ENCODE results near the gene WDR33. TPM values are rescaled to one million over a fixed set of nuclear protein-coding genes. Genes with fewer than 3 reads are reported as not detected.

WDR33 gene
- total RNA-seq, 1 experiment from 2014 or later = 46.7 TPM

DNA sequence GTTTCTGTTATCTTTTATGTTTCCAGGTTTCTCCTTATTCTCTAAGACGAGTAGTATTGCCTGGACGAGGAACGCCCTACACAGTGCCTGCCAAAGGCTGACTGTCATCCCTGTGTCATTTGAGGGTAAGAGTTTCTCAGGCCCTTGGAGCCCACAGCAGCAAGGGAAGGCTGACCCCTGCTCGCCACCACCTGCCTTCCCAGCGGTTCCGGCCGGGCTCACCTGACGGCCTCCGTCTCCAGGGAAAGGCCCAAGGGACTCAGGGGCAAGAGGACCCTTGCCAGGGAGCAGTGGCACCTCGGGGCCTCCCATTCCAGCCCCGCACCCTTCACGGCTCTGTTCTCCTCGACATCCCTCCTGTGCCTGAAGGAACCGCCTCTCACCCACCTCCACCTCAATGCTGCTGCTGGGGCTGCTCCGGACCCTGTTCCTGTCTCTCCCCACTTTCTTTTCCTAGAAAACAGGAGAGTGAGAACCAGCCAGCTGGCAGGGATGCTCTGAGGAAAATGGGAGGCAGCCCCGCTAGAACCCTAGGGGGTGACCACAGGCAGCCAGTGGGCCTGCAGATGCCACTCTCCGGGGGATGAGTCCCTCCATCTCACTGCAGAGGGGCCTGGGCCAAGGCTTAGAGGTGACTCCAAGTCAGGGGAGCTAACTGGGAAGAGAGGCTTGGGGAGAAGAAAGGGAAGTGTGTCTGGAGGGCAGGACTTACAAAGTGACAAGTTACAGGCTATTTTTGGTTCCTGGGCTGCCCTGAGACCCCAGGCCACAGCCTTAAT, 137.5 kb downstream of the WDR33 start:
- TF ChIP-seq, protein P1, sequence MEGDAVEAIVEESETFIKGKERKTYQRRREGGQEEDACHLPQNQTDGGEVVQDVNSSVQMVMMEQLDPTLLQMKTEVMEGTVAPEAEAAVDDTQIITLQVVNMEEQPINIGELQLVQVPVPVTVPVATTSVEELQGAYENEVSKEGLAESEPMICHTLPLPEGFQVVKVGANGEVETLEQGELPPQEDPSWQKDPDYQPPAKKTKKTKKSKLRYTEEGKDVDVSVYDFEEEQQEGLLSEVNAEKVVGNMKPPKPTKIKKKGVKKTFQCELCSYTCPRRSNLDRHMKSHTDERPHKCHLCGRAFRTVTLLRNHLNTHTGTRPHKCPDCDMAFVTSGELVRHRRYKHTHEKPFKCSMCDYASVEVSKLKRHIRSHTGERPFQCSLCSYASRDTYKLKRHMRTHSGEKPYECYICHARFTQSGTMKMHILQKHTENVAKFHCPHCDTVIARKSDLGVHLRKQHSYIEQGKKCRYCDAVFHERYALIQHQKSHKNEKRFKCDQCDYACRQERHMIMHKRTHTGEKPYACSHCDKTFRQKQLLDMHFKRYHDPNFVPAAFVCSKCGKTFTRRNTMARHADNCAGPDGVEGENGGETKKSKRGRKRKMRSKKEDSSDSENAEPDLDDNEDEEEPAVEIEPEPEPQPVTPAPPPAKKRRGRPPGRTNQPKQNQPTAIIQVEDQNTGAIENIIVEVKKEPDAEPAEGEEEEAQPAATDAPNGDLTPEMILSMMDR (IDR thresholded peaks at IDR 0.05; ENCODE audit: unreplicated experiment) = no peak
- Mint-ChIP-seq H3K36me3 (ENCODE audit: insufficient read depth, unreplicated experiment) (no peaks in the 10 kb centered on the region), H3K27me3 (ENCODE audit: insufficient read depth, unreplicated experiment) (peaks cover 56% of the 10 kb centered on the region), H3K4me1 (ENCODE audit: insufficient read depth, unreplicated experiment) (no peaks in the 10 kb centered on the region), H3K27ac (ENCODE audit: low read depth, unreplicated experiment) (no peak overlapping the region), H3K4me3 (ENCODE audit: unreplicated experiment) (no peak overlapping the region), H3K9me3 (ENCODE audit: unreplicated experiment) (no peaks in the 10 kb centered on the region)
- BruUV-seq (replicated peaks) = no TSS peak
- intact Hi-C loops (cut with micrococcal nuclease) = no loop called here
- POLR2A ChIA-PET = interaction anchor here (0.7 kb wide), 1 partner anchor 432 kb away, joined by 3 read pairs; no protein-coding TSS in a partner anchor
- no peak for DNase-seq (ENCODE audit: unreplicated experiment)
- CTCF ChIA-PET = no interaction called here

DNA sequence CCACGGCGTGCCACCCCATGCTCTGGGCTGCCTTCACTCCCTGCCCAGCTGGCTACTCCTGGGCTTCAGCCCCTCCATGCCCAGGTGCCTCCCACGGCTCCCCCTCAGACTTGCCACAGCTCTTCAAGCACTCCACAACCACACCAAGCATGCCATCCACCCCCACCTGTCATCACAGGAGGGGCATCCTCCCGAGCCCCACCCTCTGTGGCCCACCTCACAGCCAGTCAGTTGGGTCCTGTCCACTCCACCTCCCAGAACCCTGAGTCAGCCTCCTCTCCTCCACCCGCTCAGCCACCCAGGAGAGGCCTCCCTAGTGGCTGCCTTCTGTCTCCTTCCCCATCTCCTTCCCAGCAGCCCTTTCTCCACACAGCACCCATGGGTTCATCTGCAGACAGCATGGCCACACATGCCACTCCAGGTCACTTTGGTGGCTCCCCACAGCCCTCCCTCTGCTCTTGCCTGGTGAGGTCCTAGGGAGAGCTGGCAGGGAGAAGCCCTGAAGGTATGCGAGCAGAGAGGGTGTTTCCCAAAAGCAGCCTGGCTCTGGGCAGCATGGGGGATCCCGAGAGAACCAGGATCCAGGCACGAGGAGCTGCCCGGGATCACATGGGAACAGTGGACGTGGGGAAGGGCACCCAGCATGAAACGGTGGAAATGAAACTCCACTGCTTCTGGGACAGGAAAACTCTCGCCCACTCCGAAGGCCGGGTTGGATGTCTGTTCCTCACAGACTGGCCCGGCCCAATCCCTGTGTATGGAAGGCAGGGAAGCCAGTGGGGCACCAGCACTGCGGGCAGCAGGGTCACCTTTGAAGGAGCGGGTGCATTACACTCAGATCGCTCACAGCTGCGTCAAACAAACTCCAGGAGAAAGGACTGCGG, 138.4 kb downstream of the WDR33 start:
- CTCF ChIA-PET = no interaction called here
- intact Hi-C loops (cut with micrococcal nuclease) = no loop called here
- Mint-ChIP-seq H3K27ac (ENCODE audit: low read depth, unreplicated experiment) (no peak overlapping the region), H3K4me3 (ENCODE audit: unreplicated experiment) (no peak overlapping the region), H3K9me3 (ENCODE audit: unreplicated experiment) (no peaks in the 10 kb centered on the region), H3K36me3 (ENCODE audit: insufficient read depth, unreplicated experiment) (no peaks in the 10 kb centered on the region), H3K4me1 (ENCODE audit: insufficient read depth, unreplicated experiment) (no peaks in the 10 kb centered on the region), H3K27me3 (ENCODE audit: insufficient read depth, unreplicated experiment) (peaks cover 51% of the 10 kb centered on the region)
- DNase-seq (ENCODE audit: unreplicated experiment) = no peak
- POLR2A ChIA-PET = no interaction called here
- TF ChIP-seq, protein P1 (IDR thresholded peaks at IDR 0.05; ENCODE audit: unreplicated experiment) = no peak
- BruUV-seq (replicated peaks) = no TSS peak

DNA sequence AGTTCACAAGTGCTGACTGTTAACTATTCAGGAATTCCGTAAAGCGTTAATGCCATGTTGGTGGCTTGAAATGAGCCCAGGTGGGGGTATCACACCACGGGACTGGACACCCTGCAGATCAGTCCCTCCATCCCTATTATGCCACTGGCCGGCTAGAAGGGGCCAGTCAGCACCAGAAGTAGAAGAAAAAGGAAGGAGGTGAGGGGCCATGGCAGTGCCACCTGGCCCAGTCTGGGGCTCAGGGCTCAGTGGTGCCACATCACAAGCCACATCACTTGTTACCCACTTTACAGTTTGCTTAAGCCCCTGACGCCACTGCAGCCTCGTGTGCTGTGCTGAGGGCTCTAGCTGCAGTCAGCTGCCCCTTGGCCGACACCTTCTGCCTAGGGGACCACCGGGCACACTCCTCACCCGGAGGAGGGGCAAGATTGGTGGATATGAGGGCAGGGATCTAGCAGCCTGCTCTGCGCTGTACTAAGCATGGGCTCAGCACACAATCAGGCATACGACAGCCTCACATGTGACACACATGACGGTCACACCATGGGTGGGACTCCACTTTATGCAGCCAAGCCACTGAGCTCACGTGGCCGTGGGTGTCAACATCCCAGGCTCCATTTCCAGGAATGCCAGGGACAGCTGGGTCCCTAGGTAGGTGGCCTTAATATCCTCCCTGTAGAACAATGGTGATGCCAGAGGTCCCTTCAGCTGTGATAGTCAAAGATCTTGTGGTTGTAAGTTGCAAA, 139.2 kb downstream of the WDR33 start:
- no peaks in the 10 kb centered on the region for H3K36me3 Mint-ChIP-seq (ENCODE audit: insufficient read depth, unreplicated experiment)
- H3K27me3 Mint-ChIP-seq (ENCODE audit: insufficient read depth, unreplicated experiment) = peaks cover 51% of the 10 kb centered on the region
- TF ChIP-seq, protein P1 (IDR thresholded peaks at IDR 0.05; ENCODE audit: unreplicated experiment) = no peak
- intact Hi-C loops (cut with micrococcal nuclease) = no loop called here
- H3K4me1 Mint-ChIP-seq (ENCODE audit: insufficient read depth, unreplicated experiment) = no peaks in the 10 kb centered on the region
- BruUV-seq (replicated peaks) = no TSS peak
- no peak overlapping the region for H3K4me3 Mint-ChIP-seq (ENCODE audit: unreplicated experiment)
- ChIA-PET CTCF (no interaction called here), POLR2A (no interaction called here)
- no peak for DNase-seq (ENCODE audit: unreplicated experiment)
- no peak overlapping the region for H3K27ac Mint-ChIP-seq (ENCODE audit: low read depth, unreplicated experiment)
- no peaks in the 10 kb centered on the region for H3K9me3 Mint-ChIP-seq (ENCODE audit: unreplicated experiment)

DNA sequence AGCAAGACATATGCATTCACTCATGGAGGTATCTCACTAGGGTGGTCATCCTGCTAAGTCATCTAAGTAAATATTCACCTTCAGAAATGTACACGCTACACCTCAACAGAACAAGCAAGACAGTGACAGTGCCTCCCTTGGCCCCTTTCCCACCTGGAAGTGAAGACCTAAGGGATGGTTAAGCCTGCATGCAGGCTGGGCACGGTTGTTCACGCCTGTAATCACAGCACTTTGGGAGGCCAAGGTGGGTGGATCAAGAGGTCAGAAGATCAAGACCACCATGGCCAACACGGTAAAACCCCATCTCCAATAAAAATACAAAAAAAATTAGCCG, 140.0 kb downstream of the WDR33 start:
- CTCF ChIA-PET = no interaction called here
- no TSS peak for BruUV-seq (replicated peaks)
- intact Hi-C loops (cut with micrococcal nuclease) = no loop called here
- Mint-ChIP-seq H3K36me3 (ENCODE audit: insufficient read depth, unreplicated experiment) (no peaks in the 10 kb centered on the region), H3K4me3 (ENCODE audit: unreplicated experiment) (no peak overlapping the region), H3K27ac (ENCODE audit: low read depth, unreplicated experiment) (no peak overlapping the region), H3K9me3 (ENCODE audit: unreplicated experiment) (no peaks in the 10 kb centered on the region), H3K27me3 (ENCODE audit: insufficient read depth, unreplicated experiment) (peaks cover 51% of the 10 kb centered on the region), H3K4me1 (ENCODE audit: insufficient read depth, unreplicated experiment) (no peaks in the 10 kb centered on the region)
- DNase-seq (ENCODE audit: unreplicated experiment) = no peak
- POLR2A ChIA-PET = no interaction called here
- TF ChIP-seq, protein P1 (IDR thresholded peaks at IDR 0.05; ENCODE audit: unreplicated experiment) = no peak

Measured in MCF 10A (cell line).